Measurements from ENCODE around the gene MIAT.

GRCh38 chr22:26674211-26675190 is 17.1 kb downstream of the MIAT start:
- no peak for TF ChIP-seq CTCF (IDR thresholded peaks at IDR 0.05; ENCODE audit: insufficient read depth, low read length, poor library complexity, severe bottlenecking)
- TF ChIP-seq EZH2phosphoT487 (conservative IDR thresholded peaks at IDR 0.05; ENCODE audit: low read length), result no peak
